SK-N-SH (cell line): Measurements from ENCODE around the gene RAB11B. TPM values are rescaled to one million over a fixed set of nuclear protein-coding genes. Genes with fewer than 3 reads are reported as not detected.
"Not testable (repeated sequence)": the region's sequence is repeated elsewhere in the genome, so short reads cannot be mapped to it uniquely, and the experiment has no call there.

ENCODE experiments used
- CTCF ChIA-PET: fragments of 300-600, 350-600 bp; formaldehyde crosslinking; extraction: SDS; loops from one replicate; lab custom pipeline; 2021; lab: Yijun Ruan, JAX
- POLR2A ChIA-PET: fragments of 350-600 bp; sonication (Branson Sonifier 250); formaldehyde crosslinking; extraction: SDS; loops from one replicate; lab custom pipeline; 2020; ENCODE audit warnings: antibody characterized with exemption, inconsistent platforms; lab: Yijun Ruan, JAX
- DNase-seq: peaks from one replicate; pipeline ENCODE4 v3.0.0; 2012
- H2AFZ ChIP-seq: fragments of 200-600 bp; sonication (generic); 2 replicates; pipeline ENCODE4 v1.8.1; 2016; ENCODE audit warnings: antibody characterized with exemption, mild to moderate bottlenecking, low read depth
- H3F3A ChIP-seq: fragments of 200-600 bp; sonication (generic); replicated peaks from 2 replicates; pipeline ENCODE3; 2016; ENCODE audit warnings: antibody characterized with exemption, mild to moderate bottlenecking; ENCODE audit not compliant: insufficient read depth
- H3K27ac ChIP-seq, 2 experiments: fragments of 200-500 bp in 1 of 2; fragments of 200-600 bp in 1 of 2; sonication (Bioruptor generic) in 1 of 2; sonication (generic), shearing (Covaris generic) in 1 of 2; 2 replicates each; pipeline versions ENCODE4 v1.5.1 to v1.6.1; 2014 to 2016; ENCODE audit warnings: low read depth in 2 of 2, inconsistent platforms in 1 of 2, low read length in 1 of 2, mild to moderate bottlenecking in 1 of 2, mixed read lengths in 1 of 2
- H3K27me3 ChIP-seq: fragments of 200-600 bp; sonication (generic), shearing (Covaris generic); 2 replicates; pipeline ENCODE4 v1.6.1; 2016; ENCODE audit warnings: mixed run types; ENCODE audit not compliant: insufficient read depth
- H3K36me3 ChIP-seq, 2 experiments: fragments of 200-500 bp in 1 of 2; fragments of 200-600 bp in 1 of 2; sonication (Bioruptor generic) in 1 of 2; sonication (generic) in 1 of 2; replicated peaks in 1 of 2; 2 replicates each; pipeline versions ENCODE3 to v1.5.1; 2014 to 2016; ENCODE audit warnings: low read length in 1 of 2, mild to moderate bottlenecking in 1 of 2; ENCODE audit not compliant: insufficient read depth in 2 of 2, control insufficient read depth in 1 of 2
- H3K4me1 ChIP-seq, 2 experiments: fragments of 200-500 bp in 1 of 2; fragments of 200-600 bp in 1 of 2; sonication (Bioruptor generic) in 1 of 2; sonication (generic), shearing (Covaris generic) in 1 of 2; 2 replicates each; pipeline versions ENCODE4 v1.5.1 to v1.6.1; 2014 to 2016; ENCODE audit warnings: low read depth in 1 of 2, low read length in 1 of 2, mixed run types in 1 of 2; ENCODE audit not compliant: insufficient read depth in 2 of 2, control insufficient read depth in 1 of 2
- H3K4me2 ChIP-seq: fragments of 200-600 bp; sonication (generic), shearing (Covaris generic); 2 replicates; pipeline ENCODE4 v1.6.1; 2017; ENCODE audit warnings: mixed run types
- H3K4me3 ChIP-seq, 2 experiments: fragments of 200-500 bp in 1 of 2; fragments of 200-600 bp in 1 of 2; sonication (Bioruptor generic) in 1 of 2; sonication (generic), shearing (Covaris generic) in 1 of 2; 2 replicates each; pipeline versions ENCODE4 v1.5.1 to v1.8.1; 2014 to 2016; ENCODE audit warnings: low read depth in 2 of 2, inconsistent platforms in 1 of 2, low read length in 1 of 2, mild to moderate bottlenecking in 1 of 2, mixed read lengths in 1 of 2, moderate library complexity in 1 of 2
- H3K79me2 ChIP-seq: fragments of 200-600 bp; sonication (generic); 2 replicates; pipeline ENCODE4 v1.8.1; 2017; ENCODE audit warnings: mild to moderate bottlenecking; ENCODE audit not compliant: insufficient read depth
- H3K9ac ChIP-seq: fragments of 200-600 bp; sonication (generic); 2 replicates; pipeline ENCODE4 v1.6.1; 2017; ENCODE audit warnings: mixed run types
- H3K9me2 ChIP-seq: fragments of 200-600 bp; sonication (generic); 2 replicates; pipeline ENCODE4 v1.6.1; 2017; ENCODE audit warnings: mixed run types
- H3K9me3 ChIP-seq: fragments of 200-600 bp; sonication (generic); 2 replicates; pipeline ENCODE4 v1.6.1; 2017; ENCODE audit warnings: mixed run types, mild to moderate bottlenecking, moderate library complexity
- H4K20me1 ChIP-seq: fragments of 200-600 bp; sonication (generic); 2 replicates; pipeline ENCODE4 v1.6.1; 2017; ENCODE audit warnings: mild to moderate bottlenecking, mixed run types; ENCODE audit not compliant: insufficient read depth
- FOXJ3 ChIP-seq: sonication (generic); formaldehyde crosslinking; IDR thresholded peaks from 2 replicates; pipeline ENCODE4 v1.5.1; 2020; ENCODE audit warnings: mild to moderate bottlenecking, missing genetic modification reagents
- FOXM1 ChIP-seq: IDR thresholded peaks from 2 replicates; pipeline ENCODE4 v1.4.0; 2012; ENCODE audit warnings: low read depth, mild to moderate bottlenecking
- MXI1 ChIP-seq: IDR thresholded peaks from 2 replicates; pipeline ENCODE4 v1.6.1; 2012; ENCODE audit warnings: mild to moderate bottlenecking, low read depth, low read length, improper control_type of control experiment
- RCOR1 ChIP-seq: fragments of 150-350 bp; IDR thresholded peaks from 2 replicates; pipeline ENCODE4 v1.6.1; 2017; ENCODE audit warnings: antibody characterized with exemption, low read length
- SMC3 ChIP-seq: IDR thresholded peaks from 2 replicates; pipeline ENCODE4 v1.6.1; 2012; ENCODE audit warnings: low read depth, low read length, improper control_type of control experiment
- TAF1 ChIP-seq: IDR thresholded peaks from 2 replicates; pipeline ENCODE4 v1.6.1; 2012; ENCODE audit warnings: low read depth, mild to moderate bottlenecking, low read length, moderate library complexity, borderline replicate concordance
- WGBS: methylation state at CpG from one replicate; pipeline ENCODE4 v1.1.6; 2017; ENCODE audit warnings: low lambda C conversion rate; 5-methylcytosine and 5-hydroxymethylcytosine counted together
- polyA plus RNA-seq, 3 experiments: library from polyadenylated mRNA; depleted of rRNA; stranded (reverse); fragments of >200 nt; gene quantifications; 2 replicates each; pipeline ENCODE4 v1.2.3, GENCODE V29; 2012
- TF ChIP-seq, protein P1 (sequence below): IDR thresholded peaks from 2 replicates; pipeline ENCODE4 v1.4.0; 2012; ENCODE audit warnings: low read depth
- TF ChIP-seq, protein P2 (sequence below): IDR thresholded peaks from 2 replicates; pipeline ENCODE4 v1.4.0; 2012; ENCODE audit warnings: low read depth, borderline replicate concordance
- TF ChIP-seq, protein P3 (sequence below): fragments of 150-350 bp; IDR thresholded peaks from 2 replicates; pipeline ENCODE4 v1.6.1; 2017; ENCODE audit warnings: antibody characterized with exemption, low read length, low read depth, borderline replicate concordance
- TF ChIP-seq, protein P4 (sequence below): IDR thresholded peaks from 2 replicates; pipeline ENCODE4 v1.4.0; 2012; ENCODE audit warnings: low read depth, borderline replicate concordance

RAB11B gene
- polyA plus RNA-seq, 1 of the 3 experiments (the other 2 are of a cell fraction) = 127 TPM

DNA sequence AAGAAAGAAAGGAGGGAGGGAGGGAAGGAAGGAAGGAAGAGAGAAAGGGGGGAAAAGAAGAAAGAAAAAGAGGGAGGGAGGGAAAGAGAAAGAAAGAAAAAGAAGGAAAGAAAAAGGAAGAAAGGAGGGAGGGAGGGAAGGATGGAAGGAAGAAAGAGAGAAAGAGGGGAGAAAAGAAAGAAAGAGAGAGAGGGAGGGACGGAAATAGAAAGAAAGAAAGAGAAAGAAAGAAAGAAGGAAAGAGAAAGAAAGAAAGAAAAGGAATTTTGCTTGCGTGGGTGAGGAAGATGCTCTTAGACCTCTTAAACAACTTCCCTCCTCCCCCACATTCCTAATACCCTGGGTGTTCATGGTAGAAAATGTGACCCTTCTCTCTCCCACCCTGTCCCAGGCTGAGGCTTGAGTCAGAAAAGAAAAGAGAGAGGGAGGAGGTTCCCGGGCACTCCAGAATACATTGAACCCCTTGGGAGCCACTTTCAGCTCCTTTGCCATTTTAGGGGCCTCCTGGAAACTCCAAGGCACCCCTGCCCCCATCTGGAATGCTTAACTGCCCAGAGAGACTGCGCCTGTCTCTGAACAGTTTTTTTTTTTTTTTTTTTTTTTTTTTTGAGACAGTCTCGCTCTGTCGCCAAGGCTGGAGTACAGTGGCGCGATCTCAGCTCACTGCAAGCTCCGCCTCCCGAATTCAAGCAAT lies 37.9 kb upstream of the RAB11B start:
- Histone ChIP-seq H3K27ac (no peak overlapping the region), H3K79me2 (peaks cover 5% of the 10 kb centered on the region; the same call in 1 of the 2 replicates), H3F3A (peaks cover 36% of the 10 kb centered on the region), H3K9me2 (no peaks in the 10 kb centered on the region), H4K20me1 (no peaks in the 10 kb centered on the region), H3K4me3 (no peak overlapping the region; a peak in 1 of 4 replicates), H2AFZ (peak overlapping the region; percentile 56; the same call in 1 of the 2 replicates), H3K27me3 (no peaks in the 10 kb centered on the region), H3K9me3 (no peaks in the 10 kb centered on the region), H3K4me2 (peak overlapping the region; percentile 71), H3K36me3 (no peaks in the 10 kb centered on the region), H3K4me1 (peaks cover 0 to 12% of the 10 kb centered on the region in 2 experiments; a peak in 2 of 4 replicates), H3K9ac (no peak overlapping the region)
- ChIA-PET POLR2A (no interaction called here), CTCF (interaction anchor here (1.3 to 3.8 kb wide), 11 partner anchors 10 to 229 kb away, joined by 3 to 78 read pairs (median 25); partner anchors contain the start of genes KANK3, MARCHF2 and RAB11B)
- WGBS = 17% methylated on average over 10 of the region's 10 CpGs
- TF ChIP-seq, protein P1, sequence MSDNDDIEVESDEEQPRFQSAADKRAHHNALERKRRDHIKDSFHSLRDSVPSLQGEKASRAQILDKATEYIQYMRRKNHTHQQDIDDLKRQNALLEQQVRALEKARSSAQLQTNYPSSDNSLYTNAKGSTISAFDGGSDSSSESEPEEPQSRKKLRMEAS = no peak
- TF ChIP-seq, protein P2, sequence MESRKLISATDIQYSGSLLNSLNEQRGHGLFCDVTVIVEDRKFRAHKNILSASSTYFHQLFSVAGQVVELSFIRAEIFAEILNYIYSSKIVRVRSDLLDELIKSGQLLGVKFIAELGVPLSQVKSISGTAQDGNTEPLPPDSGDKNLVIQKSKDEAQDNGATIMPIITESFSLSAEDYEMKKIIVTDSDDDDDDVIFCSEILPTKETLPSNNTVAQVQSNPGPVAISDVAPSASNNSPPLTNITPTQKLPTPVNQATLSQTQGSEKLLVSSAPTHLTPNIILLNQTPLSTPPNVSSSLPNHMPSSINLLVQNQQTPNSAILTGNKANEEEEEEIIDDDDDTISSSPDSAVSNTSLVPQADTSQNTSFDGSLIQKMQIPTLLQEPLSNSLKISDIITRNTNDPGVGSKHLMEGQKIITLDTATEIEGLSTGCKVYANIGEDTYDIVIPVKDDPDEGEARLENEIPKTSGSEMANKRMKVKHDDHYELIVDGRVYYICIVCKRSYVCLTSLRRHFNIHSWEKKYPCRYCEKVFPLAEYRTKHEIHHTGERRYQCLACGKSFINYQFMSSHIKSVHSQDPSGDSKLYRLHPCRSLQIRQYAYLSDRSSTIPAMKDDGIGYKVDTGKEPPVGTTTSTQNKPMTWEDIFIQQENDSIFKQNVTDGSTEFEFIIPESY = no peak
- DNase-seq = no peak

DNA sequence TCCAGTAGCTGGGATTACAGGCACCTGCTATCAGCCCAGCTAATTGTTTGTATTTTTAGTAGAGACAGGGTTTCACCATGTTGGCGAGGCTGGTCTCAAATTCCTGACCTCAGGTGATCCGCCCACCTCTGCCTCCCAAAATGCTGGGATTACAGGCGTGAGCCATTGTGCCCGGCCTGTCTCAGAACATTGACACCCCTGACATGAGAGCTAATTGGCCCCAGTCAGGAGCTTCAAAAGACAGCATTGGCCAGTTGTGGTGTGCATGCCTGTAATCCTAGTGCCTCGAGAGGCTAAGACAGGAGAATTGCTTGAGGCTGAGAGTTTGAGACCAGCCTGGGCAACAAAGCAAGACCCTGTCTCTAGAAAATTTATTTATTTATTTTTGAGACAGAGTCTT lies 37.3 kb upstream of the RAB11B start:
- H3K27me3 ChIP-seq, H3K4me3 ChIP-seq, H3K79me2 ChIP-seq, H4K20me1 ChIP-seq, H3K9me3 ChIP-seq, H3K9me2 ChIP-seq, POLR2A ChIA-PET, H3K27ac ChIP-seq, DNase-seq, H3K9ac ChIP-seq, H3K36me3 ChIP-seq: not testable (repeated sequence)
- peaks cover 36% of the 10 kb centered on the region for H3F3A ChIP-seq
- H3K4me1 ChIP-seq = peaks cover 0 to 12% of the 10 kb centered on the region in 2 experiments; a peak in 2 of 4 replicates
- H2AFZ ChIP-seq = peak overlapping the region; percentile 56; the same call in 1 of the 2 replicates
- CTCF ChIA-PET = interaction anchor here (1.2 to 3.8 kb wide), 20 partner anchors 10 to 302 kb away, joined by 3 to 78 read pairs (median 14); partner anchors contain the start of genes CD320, KANK3, MARCHF2 and RAB11B
- H3K4me2 ChIP-seq = peak overlapping the region; percentile 71; the same call in 1 of the 2 replicates
- WGBS = 77% methylated on average over 4 of the region's 5 CpGs

DNA sequence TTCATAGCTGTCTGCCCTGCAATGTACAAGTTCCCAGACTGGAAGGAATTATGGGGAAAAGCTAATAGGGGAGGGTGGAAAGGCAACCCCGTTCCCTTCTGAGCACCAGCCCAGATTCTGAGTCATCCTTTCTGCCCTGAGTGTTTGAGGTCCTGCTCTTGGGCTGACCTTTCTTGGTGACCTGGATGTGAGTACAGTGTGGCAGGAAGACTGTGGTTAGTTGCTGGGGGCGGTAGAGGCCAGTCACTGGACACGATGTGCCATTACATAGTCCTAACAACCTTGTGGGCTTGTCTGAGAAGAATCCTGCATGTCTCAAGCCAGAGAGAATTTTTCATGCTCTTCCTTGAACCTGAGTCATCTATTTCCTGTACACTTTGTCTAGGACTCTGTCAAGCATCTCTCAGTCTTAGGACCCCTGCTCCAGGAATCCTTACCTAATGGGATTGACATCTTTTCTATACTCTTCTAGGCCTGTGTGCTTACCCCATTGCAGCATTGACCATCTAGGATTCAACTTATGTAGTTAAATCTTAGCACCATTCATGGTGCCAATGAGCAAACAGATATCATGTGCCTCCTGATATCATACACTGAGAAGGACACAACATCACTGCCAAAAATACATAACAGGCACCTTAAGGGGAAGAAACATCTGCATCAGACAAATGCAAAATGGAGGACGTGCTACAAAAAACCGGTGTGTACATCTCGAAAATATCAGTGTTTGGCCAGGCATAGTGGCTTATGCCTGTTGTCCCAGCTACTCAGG lies 34.3 kb upstream of the RAB11B start:
- Histone ChIP-seq H3K4me1 (peaks cover 0 to 12% of the 10 kb centered on the region in 2 experiments; a peak in 2 of 4 replicates), H3K4me3 (no peak overlapping the region), H3K9me3 (no peaks in the 10 kb centered on the region), H3K4me2 (peak overlapping the region; percentile 55), H4K20me1 (no peaks in the 10 kb centered on the region), H3K79me2 (peaks cover 5% of the 10 kb centered on the region; the same call in 1 of the 2 replicates), H3K27me3 (no peaks in the 10 kb centered on the region), H2AFZ (no peak overlapping the region), H3K36me3 (no peaks in the 10 kb centered on the region), H3K9me2 (no peaks in the 10 kb centered on the region), H3F3A (peaks cover 31% of the 10 kb centered on the region), H3K9ac (peak overlapping the region; percentile 48; the same call in 1 of the 2 replicates), H3K27ac (peak overlapping the region in 1 of 2 experiments; percentile 92; a peak in 2 of 4 replicates)
- DNase-seq = no peak
- ChIA-PET POLR2A (interaction anchor here (0.6 kb wide), 1 partner anchor 150 kb away, joined by 3 read pairs; no protein-coding TSS in a partner anchor), CTCF (interaction anchor here (0.8 to 3.8 kb wide), 9 partner anchors 11 to 225 kb away, joined by 3 to 78 read pairs (median 33); partner anchors contain the start of genes ANGPTL4, MARCHF2 and RAB11B)
- 59% methylated on average over 5 of the region's 6 CpGs for WGBS
- TF ChIP-seq, protein P3, sequence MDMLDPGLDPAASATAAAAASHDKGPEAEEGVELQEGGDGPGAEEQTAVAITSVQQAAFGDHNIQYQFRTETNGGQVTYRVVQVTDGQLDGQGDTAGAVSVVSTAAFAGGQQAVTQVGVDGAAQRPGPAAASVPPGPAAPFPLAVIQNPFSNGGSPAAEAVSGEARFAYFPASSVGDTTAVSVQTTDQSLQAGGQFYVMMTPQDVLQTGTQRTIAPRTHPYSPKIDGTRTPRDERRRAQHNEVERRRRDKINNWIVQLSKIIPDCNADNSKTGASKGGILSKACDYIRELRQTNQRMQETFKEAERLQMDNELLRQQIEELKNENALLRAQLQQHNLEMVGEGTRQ = no peak
- TF ChIP-seq FOXM1 (no peak), RCOR1 (no peak), FOXJ3 (no peak), TAF1 (no peak), MXI1 (no peak), SMC3 (no peak)
- TF ChIP-seq, protein P4, sequence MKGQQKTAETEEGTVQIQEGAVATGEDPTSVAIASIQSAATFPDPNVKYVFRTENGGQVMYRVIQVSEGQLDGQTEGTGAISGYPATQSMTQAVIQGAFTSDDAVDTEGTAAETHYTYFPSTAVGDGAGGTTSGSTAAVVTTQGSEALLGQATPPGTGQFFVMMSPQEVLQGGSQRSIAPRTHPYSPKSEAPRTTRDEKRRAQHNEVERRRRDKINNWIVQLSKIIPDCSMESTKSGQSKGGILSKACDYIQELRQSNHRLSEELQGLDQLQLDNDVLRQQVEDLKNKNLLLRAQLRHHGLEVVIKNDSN = no peak
- TF ChIP-seq, protein P2 = peak; percentile 61; the same call in 1 of the 2 replicates
